Heart right ventricle (tissue), 16 donors: Measurements from ENCODE around the gene KCNK16. TPM values are rescaled to one million over a fixed set of nuclear protein-coding genes. Genes with fewer than 3 reads are reported as not detected.

Experiments
- ATAC-seq, 8 donors: fragments of 200-7000 bp; cut with Tn5 transposase; one replicate each; pipeline ENCODE4 v1.9.1; 2020; ENCODE audit warnings: mild to moderate bottlenecking in 8 of 8, moderate library complexity in 8 of 8, moderate number of reproducible peaks in 1 of 8
- DNase-seq, 2 donors: peaks; one replicate each; pipeline ENCODE4 v3.0.0-alpha.2; 2020
- H3K27ac ChIP-seq, 10 donors: fragments of 200-600 bp; sonication (generic) in 2 of 10; one replicate each; pipeline versions ENCODE4 v1.5.0 to v1.8.0; 2020 to 2022; ENCODE audit warnings: mild to moderate bottlenecking in 3 of 10
- H3K27me3 ChIP-seq, 7 donors: fragments of 200-600 bp; one replicate each; pipeline ENCODE4 v1.8.0; 2021 to 2022; ENCODE audit warnings: mild to moderate bottlenecking in 2 of 7
- H3K36me3 ChIP-seq, 9 donors: fragments of 200-600 bp; sonication (generic) in 1 of 9; one replicate each; pipeline versions ENCODE4 v1.5.0 to v1.8.0; 2020 to 2022; ENCODE audit warnings: mild to moderate bottlenecking in 2 of 9
- H3K4me1 ChIP-seq, 9 donors: fragments of 200-600 bp; sonication (generic) in 1 of 9; one replicate each; pipeline versions ENCODE4 v1.5.0 to v1.8.0; 2020 to 2022; ENCODE audit warnings: mild to moderate bottlenecking in 4 of 9
- H3K4me3 ChIP-seq, 10 donors: fragments of 200-600 bp; sonication (generic) in 2 of 10; one replicate each; pipeline versions ENCODE4 v1.5.0 to v1.8.0; 2020 to 2022; ENCODE audit warnings: mild to moderate bottlenecking in 7 of 10, moderate library complexity in 2 of 10
- H3K9me3 ChIP-seq, 11 donors: fragments of 200-600 bp in 10 of 11; sonication (generic) in 2 of 11; one replicate each; pipeline versions ENCODE4 v1.5.0 to v1.8.0; 2013 to 2022; ENCODE audit warnings: mild to moderate bottlenecking in 2 of 11, control low read depth in 1 of 11, moderate library complexity in 1 of 11
- WGBS, 2 donors: extraction: QIAGEN DNeasy Blood & Tissue Kit; methylation state at CpG; one replicate each; pipeline ENCODE4 v1.1.7; 2013; ENCODE audit warnings: inconsistent platforms in 1 of 2; 5-methylcytosine and 5-hydroxymethylcytosine counted together
- intact Hi-C, 10 donors: fragments of 100-400 bp; cut with DNase I; formaldehyde crosslinking; loops; one replicate each; pipeline versions ENCODE4 v1.11.1 to v1.14.2; 2022
- polyA plus RNA-seq, 2 donors: library from polyadenylated mRNA; stranded (reverse); fragments of 200-250 nt; gene quantifications; one replicate each; pipeline ENCODE4 v1.2.3, GENCODE V29; 2013
- total RNA-seq, 10 donors: library from RNA; stranded (reverse); fragmentation: NEBNext Ultra II Directional in 3 of 10; extraction: Animal tissue kit (Norgen Biotek cat#: 25700) in 3 of 10; gene quantifications; one replicate each; pipeline versions ENCODE4 v1.2.1 to v1.2.4, GENCODE V29; 2021 to 2023
- TF ChIP-seq, protein P1 (sequence below), 9 donors: fragments of 200-600 bp; sonication (generic) in 2 of 9; IDR thresholded peaks; one replicate each; pipeline versions ENCODE4 v1.5.0 to v1.8.0; 2021 to 2022; ENCODE audit warnings: antibody characterized with exemption in 9 of 9, mild to moderate bottlenecking in 5 of 9, moderate library complexity in 1 of 9
- donor health status: Arrhythmogenic right ventricular cardiomyopathy.
- donor health status: ischemic (EF 13 %, LVEDD 7.1; RV severe dilation, severe dysfunction).
- donor health status: healthy with polysubstance abuse.
- donor health status: DM: no; HTN: yes; CAD: no.
- donor health status: DM: no; HTN: no; CAD: no.
- donor health status: ischemic (EF 25% LVEDD 6.9; RV normal size, moderate dysfunction).
- donor health status: ischemic (EF 25% LVEDD 5.7; RV mildly dilated, moderate dysfunction).
- donor health status: healthy.
- donor health status: DM: yes; HTN: yes; CAD: no.
- donor health status: Ischemic cardiomyopathy.
- donor health status: ischemic (EF 35%, LVEDD 5.7; RV mildly dilated, moderate dysfunction).
- donor health status: nonischemic (EF 11% LVEDD 7.7; RV severe dilation, severe dysfunction).
- donor health status: DM: yes; HTN: yes; CAD: no.
- donor health status: PGD.
- donor health status: ischemic (EF 29% LVEDD 5.4; RV normal size, mild dysfunction).
- donor health status: nonischemic (EF 23%, LVEDD 6.1; RV moderate dilation, normal function).

KCNK16 gene
- total and polyA plus RNA-seq, 12 donors: not detected

DNA sequence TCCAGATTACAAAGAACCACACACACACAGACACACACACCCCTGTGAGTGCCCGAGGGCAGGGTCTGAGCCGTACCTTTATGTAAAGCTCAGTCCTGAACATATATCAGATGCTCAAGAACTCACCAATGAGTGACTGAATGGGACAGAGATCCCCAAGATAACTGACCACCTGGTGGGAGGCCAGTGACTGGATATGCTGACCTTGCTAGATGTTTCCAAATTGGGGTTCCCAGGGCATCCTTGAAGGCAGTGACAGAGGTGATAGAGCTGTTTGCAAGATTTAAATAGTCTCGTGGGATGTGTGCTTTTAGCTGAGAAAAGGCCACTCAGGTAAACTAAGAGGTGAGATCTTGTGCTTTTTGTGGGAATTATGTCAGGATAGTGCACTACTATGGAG, 47.6 kb downstream of the KCNK16 start:
- no peak for ATAC-seq
- no peaks in the 10 kb centered on the region for H3K4me1 ChIP-seq

DNA sequence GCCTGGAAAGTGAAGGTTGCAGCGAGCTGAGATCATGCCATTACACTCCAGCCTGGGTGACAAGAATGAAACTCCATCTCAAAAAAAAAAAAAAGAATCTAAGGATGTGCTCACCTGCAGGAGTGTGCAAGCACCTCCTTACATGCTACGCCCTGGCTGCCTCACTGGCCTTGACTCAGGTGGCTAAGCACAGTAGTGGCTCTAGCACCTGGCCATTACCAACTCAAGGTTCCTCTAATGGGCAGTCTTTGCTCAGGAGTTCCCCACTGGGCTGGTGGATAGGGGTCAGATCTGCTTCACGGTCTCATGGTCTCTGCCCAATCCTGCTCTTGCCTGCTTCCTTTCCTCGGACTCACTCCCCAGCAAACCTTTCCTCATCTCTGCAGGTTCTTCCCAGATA, 48.0 kb downstream of the KCNK16 start:
- Histone ChIP-seq H3K27me3 (peaks cover 0 to 6% (median under 1%) of the 10 kb centered on the region in 7 donors), H3K36me3 (no peaks in the 10 kb centered on the region), H3K27ac (no peak overlapping the region), H3K4me1 (no peaks in the 10 kb centered on the region), H3K4me3 (no peak overlapping the region), H3K9me3 (no peaks in the 10 kb centered on the region)
- no peak for ATAC-seq
- 59 to 72% methylated on average over 4 of the region's 4 CpGs for WGBS, 2 donors
- TF ChIP-seq, protein P1, sequence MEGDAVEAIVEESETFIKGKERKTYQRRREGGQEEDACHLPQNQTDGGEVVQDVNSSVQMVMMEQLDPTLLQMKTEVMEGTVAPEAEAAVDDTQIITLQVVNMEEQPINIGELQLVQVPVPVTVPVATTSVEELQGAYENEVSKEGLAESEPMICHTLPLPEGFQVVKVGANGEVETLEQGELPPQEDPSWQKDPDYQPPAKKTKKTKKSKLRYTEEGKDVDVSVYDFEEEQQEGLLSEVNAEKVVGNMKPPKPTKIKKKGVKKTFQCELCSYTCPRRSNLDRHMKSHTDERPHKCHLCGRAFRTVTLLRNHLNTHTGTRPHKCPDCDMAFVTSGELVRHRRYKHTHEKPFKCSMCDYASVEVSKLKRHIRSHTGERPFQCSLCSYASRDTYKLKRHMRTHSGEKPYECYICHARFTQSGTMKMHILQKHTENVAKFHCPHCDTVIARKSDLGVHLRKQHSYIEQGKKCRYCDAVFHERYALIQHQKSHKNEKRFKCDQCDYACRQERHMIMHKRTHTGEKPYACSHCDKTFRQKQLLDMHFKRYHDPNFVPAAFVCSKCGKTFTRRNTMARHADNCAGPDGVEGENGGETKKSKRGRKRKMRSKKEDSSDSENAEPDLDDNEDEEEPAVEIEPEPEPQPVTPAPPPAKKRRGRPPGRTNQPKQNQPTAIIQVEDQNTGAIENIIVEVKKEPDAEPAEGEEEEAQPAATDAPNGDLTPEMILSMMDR (IDR thresholded peaks at IDR 0.05): no peak
- intact Hi-C loops: no loop called here
- DNase-seq: no peak

More for the DNA sequence above, 47.6 kb downstream of the KCNK16 start:
- Histone ChIP-seq H3K27me3 (peaks cover 0 to 7% (median 4%) of the 10 kb centered on the region in 7 donors), H3K36me3 (no peaks in the 10 kb centered on the region), H3K4me3 (no peak overlapping the region), H3K27ac (no peak overlapping the region), H3K9me3 (no peaks in the 10 kb centered on the region)
- no peak for DNase-seq
- TF ChIP-seq, protein P1 (IDR thresholded peaks at IDR 0.05): no peak
- WGBS, 2 donors: 77 to 81% methylated on average over 3 of the region's 3 CpGs
- intact Hi-C loops: no loop called here

- H3K9me3 ChIP-seq: no peaks in the 10 kb centered on the region
- intact Hi-C loops: no loop called here
- H3K27me3 ChIP-seq: peaks cover 0 to 6% (median 0%) of the 10 kb centered on the region in 7 donors
- H3K4me1 ChIP-seq: no peaks in the 10 kb centered on the region
- H3K36me3 ChIP-seq: no peaks in the 10 kb centered on the region
- TF ChIP-seq, protein P1 (IDR thresholded peaks at IDR 0.05): no peak
- ATAC-seq: no peak
- no peak overlapping the region for H3K27ac ChIP-seq
- 52% methylated on average over 6 of the region's 6 CpGs for whole genome bisulfite sequencing, 2 donors
- no peak overlapping the region for H3K4me3 ChIP-seq
- DNase-seq: no peak
These were observed 49.1 kb downstream of the KCNK16 start for GRCh38 chr6:39273406-39273821.

- Histone ChIP-seq H3K4me1 (no peaks in the 10 kb centered on the region), H3K27me3 (peaks cover 0 to 6% (median 0%) of the 10 kb centered on the region in 7 donors)
- WGBS, 2 donors: 83 to 94% methylated on average over 1 of the region's 1 CpG
These were observed 52.5 kb downstream of the KCNK16 start for GRCh38 chr6:39269961-39270360.

More at GRCh38 chr6:39269961-39270360, 52.5 kb downstream of the KCNK16 start:
- TF ChIP-seq, protein P1 (IDR thresholded peaks at IDR 0.05): no peak
- H3K36me3 ChIP-seq: no peaks in the 10 kb centered on the region
- no peak overlapping the region for H3K4me3 ChIP-seq
- ATAC-seq (no peak), DNase-seq (no peak)
- no peak overlapping the region for H3K27ac ChIP-seq
- H3K9me3 ChIP-seq: no peaks in the 10 kb centered on the region
- intact Hi-C loops: no loop called here
